ENCODE results near the gene RASGRP4. TPM values are rescaled to one million over a fixed set of nuclear protein-coding genes. Genes with fewer than 3 reads are reported as not detected.

The RASGRP4 gene
- total and polyA plus RNA-seq, 10 of the 15 experiments (the other 5 are each of a cell fraction or from before 2014, with no cell fraction given), result 0.24 to 7.4 (median 3.3) TPM

GRCh38 chr19:38451629-38452028, 25.6 kb upstream of the RASGRP4 start:
- Histone ChIP-seq H3K36me3 (ENCODE audit: control insufficient read depth in 2 of 2, insufficient read depth in 2 of 2, low read length in 1 of 2) (no peaks in the 10 kb centered on the region), H3K79me2 (ENCODE audit: control insufficient read depth, insufficient read depth, low read length) (no peaks in the 10 kb centered on the region), H3K4me2 (ENCODE audit: control insufficient read depth, insufficient read depth) (no peak overlapping the region), H3K9ac (ENCODE audit: control insufficient read depth, insufficient read depth, low read length) (no peak overlapping the region), H3K9me3 (replicated peaks; ENCODE audit: control insufficient read depth, insufficient read depth, low read length) (no peaks in the 10 kb centered on the region), H3K27me3 (replicated peaks in 1 of 2; ENCODE audit: control insufficient read depth in 2 of 2, insufficient read depth in 2 of 2, low read length in 1 of 2) (no peaks in the 10 kb centered on the region), H3K4me1 (ENCODE audit: control insufficient read depth, insufficient read depth, low read length) (no peaks in the 10 kb centered on the region), H4K20me1 (ENCODE audit: control insufficient read depth, insufficient read depth) (no peaks in the 10 kb centered on the region), H3K4me3 (no peak overlapping the region), H3K27ac (ENCODE audit: control insufficient read depth, insufficient read depth) (no peak overlapping the region), H2AFZ (ENCODE audit: control insufficient read depth, low read depth, low read length) (no peak overlapping the region)
- BruUV-seq (replicated peaks), result no TSS peak
- ATAC-seq (no peak), DNase-seq (ENCODE audit: low read depth, low spot score) (no peak), FAIRE-seq (no peak)
- ChIA-PET POLR2A (no interaction called here), RAD21 (ENCODE audit: unreplicated experiment) (no interaction called here), CTCF (no interaction called here), SMC1A (ENCODE audit: uncharacterized antibody, unreplicated experiment) (no interaction called here)
- TF ChIP-seq SMARCA5 (IDR thresholded peaks at IDR 0.05), result no peak
- no peak for TF ChIP-seq WRNIP1 (IDR thresholded peaks at IDR 0.05; ENCODE audit: borderline replicate concordance, low read depth, low read length)
- TF ChIP-seq ZSCAN29 (IDR thresholded peaks at IDR 0.05), result no peak
- no peak for TF ChIP-seq POLR2A (IDR thresholded peaks at IDR 0.05; ENCODE audit: low read depth, low read length)
- no peak for TF ChIP-seq ZNF207 (IDR thresholded peaks at IDR 0.05; ENCODE audit: borderline replicate concordance)
- no peak for TF ChIP-seq PKNOX1 (IDR thresholded peaks at IDR 0.05)
- TF ChIP-seq, protein P1, sequence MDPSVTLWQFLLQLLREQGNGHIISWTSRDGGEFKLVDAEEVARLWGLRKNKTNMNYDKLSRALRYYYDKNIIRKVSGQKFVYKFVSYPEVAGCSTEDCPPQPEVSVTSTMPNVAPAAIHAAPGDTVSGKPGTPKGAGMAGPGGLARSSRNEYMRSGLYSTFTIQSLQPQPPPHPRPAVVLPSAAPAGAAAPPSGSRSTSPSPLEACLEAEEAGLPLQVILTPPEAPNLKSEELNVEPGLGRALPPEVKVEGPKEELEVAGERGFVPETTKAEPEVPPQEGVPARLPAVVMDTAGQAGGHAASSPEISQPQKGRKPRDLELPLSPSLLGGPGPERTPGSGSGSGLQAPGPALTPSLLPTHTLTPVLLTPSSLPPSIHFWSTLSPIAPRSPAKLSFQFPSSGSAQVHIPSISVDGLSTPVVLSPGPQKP (IDR thresholded peaks at IDR 0.05; ENCODE audit: low read depth, low read length), result no peak
- no peak for TF ChIP-seq BRCA1 (IDR thresholded peaks at IDR 0.05; ENCODE audit: low read depth, low read length)
- TF ChIP-seq HDGF (IDR thresholded peaks at IDR 0.05), result no peak
- no peak for TF ChIP-seq BCL11A (IDR thresholded peaks at IDR 0.05; ENCODE audit: low read depth, low read length)
- no peak for TF ChIP-seq FOXK2 (IDR thresholded peaks at IDR 0.05)
- 51% methylated on average over 9 of the region's 9 CpGs for WGBS (ENCODE audit: insufficient coverage, insufficient replicate concordance, low lambda C conversion rate, missing lambda C conversion rate)
- intact Hi-C loops (cut with micrococcal nuclease; ENCODE audit: unreplicated experiment), result no loop called here
- in situ Hi-C loops (cut with MboI), result no loop called here

Measured in GM12878 (cell line).